GM12891 (cell line): ENCODE results near the gene VSIG2.

Experiments
- DNase-seq: peaks from one replicate; pipeline ENCODE4 v3.0.0; 2011; ENCODE audit warnings: low spot score; ENCODE audit not compliant: insufficient read length
- FAIRE-seq: peaks from 2 replicates; lab custom pipeline; 2011; peaks lifted over from hg19 to GRCh38; lab: Jason Lieb, UNC
- PAX5 ChIP-seq: IDR thresholded peaks from 2 replicates; pipeline ENCODE4 v1.6.1; 2011; ENCODE audit warnings: low read length, moderate library complexity, mild to moderate bottlenecking; ENCODE audit not compliant: insufficient read depth, severe bottlenecking
- POLR2A ChIP-seq: IDR thresholded peaks from 2 replicates; pipeline ENCODE4 v1.6.1; 2011; ENCODE audit warnings: low read depth, low read length, control low read depth
- POLR2AphosphoS5 ChIP-seq: IDR thresholded peaks from 2 replicates; pipeline ENCODE4 v1.6.1; 2011; ENCODE audit warnings: low read depth, low read length, control low read depth
- POU2F2 ChIP-seq: IDR thresholded peaks from 2 replicates; pipeline ENCODE4 v1.6.1; 2011; ENCODE audit warnings: low read depth, mild to moderate bottlenecking, control low read depth, low read length, moderate library complexity
- SPI1 ChIP-seq: IDR thresholded peaks from 2 replicates; pipeline ENCODE4 v1.6.1; 2011; ENCODE audit warnings: low read depth, low read length, control low read depth
- TAF1 ChIP-seq: IDR thresholded peaks from 2 replicates; pipeline ENCODE4 v1.6.1; 2011; ENCODE audit warnings: low read depth, low read length, control low read depth

Gene VSIG2

DNA sequence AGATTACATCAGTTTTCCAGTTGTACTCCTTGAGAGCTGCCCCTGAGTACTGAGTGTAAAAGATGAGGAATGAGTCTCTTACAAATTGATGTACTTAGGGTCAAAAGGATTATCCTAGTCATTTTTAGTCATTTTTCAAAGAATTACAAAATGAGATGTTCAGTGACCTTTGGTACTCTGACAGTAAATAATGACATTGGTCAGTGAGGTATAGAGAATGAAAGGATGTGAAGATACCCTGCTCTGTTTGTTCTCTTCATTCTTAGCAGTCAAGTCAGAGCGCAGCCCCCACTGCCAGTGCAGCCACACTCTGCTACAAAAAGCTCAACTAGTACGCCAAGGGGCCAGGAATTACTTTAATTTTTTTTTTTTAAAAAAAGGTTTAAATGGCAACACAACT is 14.1 kb upstream of the VSIG2 start:
- DNase-seq (no peak), FAIRE-seq (no peak)
- TF ChIP-seq POLR2AphosphoS5 (no peak), SPI1 (no peak)

DNA sequence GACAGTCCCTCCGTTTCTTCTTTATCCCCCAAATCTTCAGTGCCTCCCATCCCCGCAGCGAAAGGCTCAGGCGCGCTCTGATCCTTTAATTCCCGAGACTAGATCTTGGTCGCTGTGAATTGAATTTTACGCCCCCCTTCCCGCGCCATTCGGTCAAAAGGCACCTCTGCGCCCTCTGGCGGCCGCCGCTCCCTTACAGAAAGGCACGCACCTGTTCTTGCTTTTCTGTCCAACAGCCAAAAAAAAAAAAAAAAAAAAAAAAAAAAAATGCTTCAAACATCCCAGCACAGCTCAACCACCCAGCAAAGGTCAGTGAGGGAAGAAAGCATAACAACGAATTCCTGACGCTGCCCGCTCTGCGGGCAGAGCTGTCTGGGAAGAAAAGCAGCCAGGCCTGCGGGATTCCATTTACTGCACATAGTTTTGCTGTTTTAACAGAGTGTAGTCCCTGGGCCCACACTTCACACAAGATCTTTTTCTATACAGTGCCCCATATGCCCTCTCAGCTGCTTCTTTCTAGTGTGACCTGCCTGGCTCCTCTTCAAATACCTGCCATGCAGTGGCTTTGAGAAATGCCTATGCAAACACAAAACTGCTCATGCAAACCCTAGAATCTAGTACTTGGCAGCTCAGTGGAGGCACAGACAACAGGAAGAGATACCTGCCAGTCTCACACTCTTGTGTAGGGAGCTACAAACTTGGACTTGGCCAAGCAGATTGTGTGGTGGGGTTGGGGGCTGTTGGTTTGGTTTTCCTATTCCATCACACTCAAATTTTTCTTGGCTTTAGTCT is 11.3 kb upstream of the VSIG2 start:
- FAIRE-seq (no peak), DNase-seq (no peak)
- TF ChIP-seq POLR2A: no peak
- TF ChIP-seq POU2F2: no peak
- no peak for TF ChIP-seq TAF1
- TF ChIP-seq SPI1: no peak
- TF ChIP-seq PAX5: no peak
- TF ChIP-seq POLR2AphosphoS5: no peak

DNA sequence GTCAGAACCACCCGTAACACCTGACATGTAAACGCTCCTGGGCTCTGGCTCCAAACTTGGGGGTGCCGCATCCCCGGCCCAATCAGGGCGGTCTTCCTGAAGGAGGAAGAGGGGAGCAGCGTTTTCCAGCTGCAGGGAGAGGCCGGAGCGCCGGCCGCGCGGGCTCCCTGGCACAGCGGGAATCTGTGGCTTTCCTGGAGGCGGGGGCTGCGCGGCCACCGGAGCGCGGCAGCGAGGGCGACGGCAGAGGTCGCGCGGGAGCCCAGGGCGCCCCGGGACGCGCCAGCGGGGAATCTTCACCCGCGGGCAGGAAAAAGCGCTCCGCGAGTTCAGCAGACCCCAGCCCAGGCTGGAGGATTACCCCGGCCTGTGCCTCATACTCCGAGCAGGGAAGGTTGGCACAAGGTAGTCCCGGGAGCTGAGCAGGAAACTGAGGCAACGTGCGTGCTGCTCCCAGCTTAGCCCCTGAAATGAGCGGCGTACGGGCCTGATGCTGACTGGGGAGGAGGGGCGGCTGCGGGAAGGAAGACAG is 10.6 kb upstream of the VSIG2 start:
- DNase-seq: no peak
- TF ChIP-seq TAF1 (no peak), SPI1 (no peak), POLR2AphosphoS5 (no peak), POU2F2 (no peak), POLR2A (no peak)

DNA sequence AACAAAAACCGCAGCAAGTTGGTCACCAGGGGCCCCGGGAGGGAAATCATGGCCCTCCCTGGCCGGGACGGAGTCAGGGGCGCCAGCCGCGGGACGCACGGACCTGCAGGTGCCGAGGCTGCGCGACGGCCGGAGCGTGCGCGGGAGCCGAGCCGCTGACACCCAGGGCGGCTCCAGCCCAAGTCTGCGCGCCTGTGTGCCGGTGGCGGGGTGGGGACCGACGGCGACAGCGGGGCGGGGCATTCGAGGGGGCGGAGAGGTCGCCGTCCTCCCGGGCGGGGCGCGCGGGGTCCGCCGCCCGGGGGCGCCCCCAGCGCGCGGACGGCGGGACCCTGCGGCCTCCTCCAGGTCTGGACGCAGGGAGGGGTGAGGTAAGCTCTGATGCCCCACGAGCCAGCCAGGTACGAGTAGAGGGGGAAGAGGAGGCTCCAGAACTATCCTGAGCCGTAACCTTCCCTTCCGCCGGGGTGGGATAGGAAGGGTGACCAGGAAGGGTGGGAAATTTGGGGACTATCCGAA is 10.1 kb upstream of the VSIG2 start, which contains the start of gene ESAM:
ESAM (minus strand) TSS at position 186 of the 519 bp plus-strand sequence; CDS start at position 50, 136 bp downstream.
- peak; percentile 84 for DNase-seq
- FAIRE-seq: peak; percentile 97
- no peak for TF ChIP-seq TAF1
- TF ChIP-seq POLR2A: peak; percentile 74
- TF ChIP-seq SPI1: no peak
- TF ChIP-seq POU2F2: 0 out of 2 replicates have a peak, but pooled peaks have one; percentile 9
- TF ChIP-seq POLR2AphosphoS5: peak; percentile 81
- no peak for TF ChIP-seq PAX5

More for the DNA sequence above, 10.6 kb upstream of the VSIG2 start:
- no peak for FAIRE-seq

- no peak for TF ChIP-seq TAF1
- TF ChIP-seq POLR2AphosphoS5: no peak
- TF ChIP-seq PAX5: no peak
- TF ChIP-seq POU2F2: no peak
- TF ChIP-seq SPI1: no peak
- no peak for TF ChIP-seq POLR2A
- FAIRE-seq (no peak), DNase-seq (no peak)
These were observed 9.4 kb upstream of the VSIG2 start for GRCh38 chr11:124761301-124762104.

- no peak for DNase-seq
- TF ChIP-seq POLR2AphosphoS5: no peak
- TF ChIP-seq POLR2A: no peak
- TF ChIP-seq PAX5: no peak
- no peak for TF ChIP-seq POU2F2
- no peak for TF ChIP-seq SPI1
- no peak for TF ChIP-seq TAF1
- FAIRE-seq: peak; percentile 78
These were observed 8.8 kb upstream of the VSIG2 start for GRCh38 chr11:124760806-124761205.

- peak; percentile 47 for FAIRE-seq
- DNase-seq: peak; percentile 59
- TF ChIP-seq POLR2A (peak; percentile 13; the same call in 1 of the 2 replicates), SPI1 (no peak)
These were observed 8.2 kb upstream of the VSIG2 start for GRCh38 chr11:124760205-124760652.

GRCh38 chr11:124759266-124760204 is 7.5 kb upstream of the VSIG2 start:
- FAIRE-seq: peak; percentile 50
- DNase-seq: no peak
- TF ChIP-seq TAF1: no peak
- TF ChIP-seq POLR2AphosphoS5: no peak
- TF ChIP-seq SPI1: no peak
- no peak for TF ChIP-seq POLR2A
- TF ChIP-seq PAX5: no peak
- TF ChIP-seq POU2F2: no peak
